GM23338 (cell line): ENCODE results near the gene B4GALT6. TPM values are rescaled to one million over a fixed set of nuclear protein-coding genes. Genes with fewer than 3 reads are reported as not detected.

Experiments used
- ATAC-seq: fragments of 200-7000 bp; cut with Tn5 transposase; 3 replicates; pipeline ENCODE4 v1.9.1; 2020
- DNase-seq: peaks from one replicate; pipeline ENCODE4 v3.0.0-alpha.2; 2015; ENCODE audit warnings: low spot score
- H2AFZ ChIP-seq: fragments of 200-600 bp; sonication (generic); 2 replicates; pipeline ENCODE4 v1.8.0; 2016; ENCODE audit warnings: antibody characterized with exemption, mild to moderate bottlenecking, moderate library complexity
- H3F3A ChIP-seq: fragments of 200-600 bp; sonication (generic); replicated peaks from 2 replicates; pipeline ENCODE4 v1.8.0; 2017; ENCODE audit warnings: antibody characterized with exemption, mixed run types, low read depth
- H3K27ac ChIP-seq: fragments of 200-600 bp; sonication (generic); 2 replicates; pipeline ENCODE4 v1.6.1; 2016; ENCODE audit warnings: low read depth
- H3K27me3 ChIP-seq: fragments of 200-600 bp; sonication (generic); 2 replicates; pipeline ENCODE4 v1.8.0; 2016; ENCODE audit warnings: mild to moderate bottlenecking, mixed run types, moderate library complexity; ENCODE audit not compliant: insufficient read depth
- H3K36me3 ChIP-seq: fragments of 200-600 bp; sonication (generic); 2 replicates; pipeline ENCODE4 v1.8.0; 2016; ENCODE audit warnings: mild to moderate bottlenecking; ENCODE audit not compliant: insufficient read depth
- H3K4me1 ChIP-seq: fragments of 200-600 bp; sonication (generic); 2 replicates; pipeline ENCODE4 v1.8.0; 2016; ENCODE audit warnings: mild to moderate bottlenecking, moderate library complexity; ENCODE audit not compliant: insufficient read depth
- H3K4me2 ChIP-seq: fragments of 200-600 bp; sonication (generic); 2 replicates; pipeline ENCODE4 v1.7.1; 2017; ENCODE audit warnings: mixed run types
- H3K4me3 ChIP-seq: fragments of 200-600 bp; sonication (generic); 2 replicates; pipeline ENCODE4 v1.6.1; 2016; ENCODE audit warnings: mixed run types
- H3K79me2 ChIP-seq: fragments of 200-600 bp; sonication (generic); replicated peaks from 2 replicates; pipeline ENCODE4 v1.8.0; 2017; ENCODE audit warnings: mild to moderate bottlenecking; ENCODE audit not compliant: insufficient read depth
- H3K9me2 ChIP-seq: fragments of 200-600 bp; sonication (generic); 2 replicates; pipeline ENCODE4 v1.8.0; 2017; ENCODE audit not compliant: insufficient read depth
- H4K20me1 ChIP-seq: fragments of 200-600 bp; sonication (generic); replicated peaks from 2 replicates; pipeline ENCODE4 v1.8.0; 2017; ENCODE audit warnings: mild to moderate bottlenecking; ENCODE audit not compliant: insufficient read depth
- H3K27ac Mint-ChIP-seq: 2 replicates; pipeline ENCODE4 v1.8.0; 2020; ENCODE audit warnings: inconsistent platforms, mild to moderate bottlenecking, moderate library complexity, mixed read lengths
- H3K27me3 Mint-ChIP-seq: 3 replicates; pipeline ENCODE4 v1.8.0; 2022; ENCODE audit warnings: low read depth, mild to moderate bottlenecking, moderate library complexity, mixed read lengths, inconsistent platforms; ENCODE audit not compliant: insufficient read depth, poor library complexity
- H3K36me3 Mint-ChIP-seq: 3 replicates; pipeline ENCODE4 v1.8.0; 2021; ENCODE audit warnings: low read depth, mild to moderate bottlenecking, inconsistent platforms, moderate library complexity, mixed read lengths
- H3K4me1 Mint-ChIP-seq: 3 replicates; pipeline ENCODE4 v1.8.0; 2020; ENCODE audit warnings: mild to moderate bottlenecking, inconsistent platforms, mixed read lengths
- H3K4me3 Mint-ChIP-seq: 3 replicates; pipeline ENCODE4 v1.8.0; 2021; ENCODE audit warnings: moderate library complexity, mild to moderate bottlenecking, inconsistent platforms, mixed read lengths
- H3K9me3 Mint-ChIP-seq: 3 replicates; pipeline ENCODE4 v1.8.0; 2020; ENCODE audit warnings: moderate library complexity, mild to moderate bottlenecking, inconsistent platforms, mixed read lengths
- CTCF ChIP-seq, 2 experiments: fragments of 200-600 bp in 1 of 2; sonication (generic) in 1 of 2; conservative IDR thresholded peaks; 2 replicates each; pipeline versions ENCODE4 v1.5.1 to v1.6.1; 2016 to 2017; ENCODE audit warnings: antibody characterized with exemption in 2 of 2, low read depth in 2 of 2, mild to moderate bottlenecking in 2 of 2, moderate library complexity in 1 of 2
- EZH2 ChIP-seq: fragments of 200-600 bp; sonication (generic); IDR thresholded peaks from one replicate; pipeline ENCODE4 v1.8.0; 2017; ENCODE audit warnings: antibody characterized with exemption, mild to moderate bottlenecking, low read depth; ENCODE audit not compliant: unreplicated experiment
- EZH2phosphoT487 ChIP-seq: fragments of 200-600 bp; sonication (generic); IDR thresholded peaks from one replicate; pipeline ENCODE4 v1.8.1; 2018; ENCODE audit warnings: antibody characterized with exemption; ENCODE audit not compliant: unreplicated experiment
- NANOG ChIP-seq: IDR thresholded peaks from 2 replicates; pipeline ENCODE4 v1.6.1; 2016; ENCODE audit warnings: antibody characterized with exemption, borderline replicate concordance
- REST ChIP-seq: IDR thresholded peaks from one replicate; pipeline ENCODE4 v1.6.1; 2018; ENCODE audit warnings: antibody characterized with exemption; ENCODE audit not compliant: unreplicated experiment
- ZNF114 ChIP-seq: fragments of 250-450 bp; sonication (Bioruptor Pico); IDR thresholded peaks from 2 replicates; pipeline ENCODE4 v1.5.0; 2020; ENCODE audit warnings: mild to moderate bottlenecking, moderate library complexity
- ZNF331 ChIP-seq: fragments of 250-450 bp; sonication (Bioruptor Pico); IDR thresholded peaks from 2 replicates; pipeline ENCODE4 v1.5.0; 2020; ENCODE audit warnings: low read depth, mild to moderate bottlenecking, moderate library complexity
- ZNF462 ChIP-seq: fragments of 250-450 bp; sonication (Bioruptor Pico); IDR thresholded peaks from 2 replicates; pipeline ENCODE4 v1.5.0; 2020; ENCODE audit warnings: mild to moderate bottlenecking, moderate library complexity
- polyA plus RNA-seq: library from polyadenylated mRNA; unstranded; fragments of >200 nt; fragmentation: Nextera tagmentation; extraction: Ambion mirVana; gene quantifications from 2 replicates; pipeline ENCODE4 v1.2.1, GENCODE V29; 2016
- total RNA-seq: library from RNA; depleted of rRNA; stranded (reverse); fragments of >200 nt; shearing (Covaris generic); gene quantifications from 2 replicates; pipeline ENCODE4 v1.2.3, GENCODE V29; 2014

B4GALT6 gene
- total and polyA plus RNA-seq, 2 experiments from 2014 or later, result 14.8 to 33.8 TPM

- DNase-seq (no peak), ATAC-seq (no peak)
- 0 out of 2 replicates have a peak, but pooled peaks cover 7% of the 10 kb centered on the region for H3K79me2 ChIP-seq
- H2AFZ ChIP-seq, result no peak overlapping the region
- peaks cover 7% of the 10 kb centered on the region; the same call in 1 of the 2 replicates for H3K4me1 ChIP-seq
- Mint-ChIP-seq H3K4me1 (peaks cover 31% of the 10 kb centered on the region), H3K4me3 (no peak overlapping the region), H3K36me3 (peaks cover 38% of the 10 kb centered on the region), H3K27me3 (no peaks in the 10 kb centered on the region), H3K27ac (no peak overlapping the region), H3K9me3 (no peaks in the 10 kb centered on the region; the same call in 2 of the 3 replicates)
- no peak overlapping the region for H3K4me3 ChIP-seq
- H3K27me3 ChIP-seq, result no peaks in the 10 kb centered on the region
- TF ChIP-seq ZNF331 (CRISPR knock-in tag) (no peak), NANOG (no peak), REST (no peak)
- no peaks in the 10 kb centered on the region; the same call in 1 of the 2 replicates for H3K9me2 ChIP-seq
- no peak overlapping the region for H3K4me2 ChIP-seq
- no peaks in the 10 kb centered on the region; the same call in none of the 2 replicates for H4K20me1 ChIP-seq
- peaks cover 10% of the 10 kb centered on the region; the same call in 1 of the 2 replicates for H3K36me3 ChIP-seq
- H3K27ac ChIP-seq, result no peak overlapping the region
- no peaks in the 10 kb centered on the region; the same call in 1 of the 2 replicates for H3F3A ChIP-seq
Measured at GRCh38 chr18:31656754-31657153, 27.6 kb downstream of the B4GALT6 start.

DNA sequence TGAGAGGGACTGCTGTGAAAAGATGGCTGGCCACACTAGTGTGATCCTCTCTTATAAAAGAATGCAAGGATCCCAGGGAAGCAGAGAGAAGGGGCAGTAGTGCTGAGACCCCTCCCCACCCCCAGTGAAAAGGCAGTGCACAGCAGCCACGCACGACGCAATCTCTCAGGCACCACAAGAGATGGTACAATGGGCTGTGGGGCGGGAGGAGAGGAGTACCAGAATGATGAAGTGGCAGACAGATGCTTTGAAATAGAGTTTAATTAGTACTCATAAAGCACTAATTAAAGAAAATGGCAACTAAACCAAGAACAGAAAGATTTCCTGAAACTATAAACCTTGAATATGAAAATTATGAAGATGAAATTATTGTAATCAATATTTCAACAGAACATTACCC lies 29.0 kb downstream of the B4GALT6 start:
- H3K4me1 Mint-ChIP-seq, result peaks cover 38% of the 10 kb centered on the region
- no peak overlapping the region for H2AFZ ChIP-seq
- no peaks in the 10 kb centered on the region for H3K27me3 ChIP-seq
- H3K27me3 Mint-ChIP-seq, result no peaks in the 10 kb centered on the region
- no peak overlapping the region for H3K4me3 ChIP-seq
- H3K4me1 ChIP-seq, result peaks cover 8% of the 10 kb centered on the region; the same call in 1 of the 2 replicates
- H3K79me2 ChIP-seq, result peaks cover 7% of the 10 kb centered on the region; the same call in 1 of the 2 replicates
- no peak overlapping the region for H3K4me3 Mint-ChIP-seq
- ATAC-seq, result no peak
- H3K4me2 ChIP-seq, result no peak overlapping the region
- no peaks in the 10 kb centered on the region; the same call in 1 of the 2 replicates for H3F3A ChIP-seq
- H3K36me3 ChIP-seq, result peaks cover 7% of the 10 kb centered on the region; the same call in 1 of the 2 replicates
- peak overlapping the region; percentile 17; the same call in 1 of the 2 replicates for H3K27ac ChIP-seq
- peaks cover 26% of the 10 kb centered on the region for H3K36me3 Mint-ChIP-seq
- H4K20me1 ChIP-seq, result no peaks in the 10 kb centered on the region; the same call in none of the 2 replicates
- H3K9me2 ChIP-seq, result no peaks in the 10 kb centered on the region; the same call in 1 of the 2 replicates
- H3K27ac Mint-ChIP-seq, result no peak overlapping the region
- no peaks in the 10 kb centered on the region for H3K9me3 Mint-ChIP-seq
- no peak for DNase-seq
- no peak for TF ChIP-seq ZNF462 (CRISPR knock-in tag)
- TF ChIP-seq CTCF (conservative IDR thresholded peaks at IDR 0.05; ENCODE audit: low read depth in 2 of 2), result no peak
- no peak for TF ChIP-seq EZH2
- no peak for TF ChIP-seq ZNF114 (CRISPR knock-in tag)
- no peak for TF ChIP-seq NANOG
- TF ChIP-seq EZH2phosphoT487, result no peak
